Mammary epithelial cell (primary cell): Measurements from ENCODE around the gene PPARA.

Source experiments
- EZH2 ChIP-seq: IDR thresholded peaks from 2 replicates; pipeline ENCODE4 v1.6.1; 2012; ENCODE audit warnings: low read length, inconsistent platforms, borderline replicate concordance
- TF ChIP-seq, protein P1 (sequence below), 2 donors: IDR thresholded peaks in 1 of 2; conservative IDR thresholded peaks in 1 of 2; 2 replicates each; pipeline ENCODE4 v1.5.1; 2011 to 2012; ENCODE audit warnings: inconsistent platforms in 2 of 2, low read length in 2 of 2, mild to moderate bottlenecking in 2 of 2, control low read depth in 1 of 2, low read depth in 1 of 2; ENCODE audit not compliant: insufficient read depth in 1 of 2; ENCODE audit errors: extremely low read depth in 1 of 2

- TF ChIP-seq, protein P1, sequence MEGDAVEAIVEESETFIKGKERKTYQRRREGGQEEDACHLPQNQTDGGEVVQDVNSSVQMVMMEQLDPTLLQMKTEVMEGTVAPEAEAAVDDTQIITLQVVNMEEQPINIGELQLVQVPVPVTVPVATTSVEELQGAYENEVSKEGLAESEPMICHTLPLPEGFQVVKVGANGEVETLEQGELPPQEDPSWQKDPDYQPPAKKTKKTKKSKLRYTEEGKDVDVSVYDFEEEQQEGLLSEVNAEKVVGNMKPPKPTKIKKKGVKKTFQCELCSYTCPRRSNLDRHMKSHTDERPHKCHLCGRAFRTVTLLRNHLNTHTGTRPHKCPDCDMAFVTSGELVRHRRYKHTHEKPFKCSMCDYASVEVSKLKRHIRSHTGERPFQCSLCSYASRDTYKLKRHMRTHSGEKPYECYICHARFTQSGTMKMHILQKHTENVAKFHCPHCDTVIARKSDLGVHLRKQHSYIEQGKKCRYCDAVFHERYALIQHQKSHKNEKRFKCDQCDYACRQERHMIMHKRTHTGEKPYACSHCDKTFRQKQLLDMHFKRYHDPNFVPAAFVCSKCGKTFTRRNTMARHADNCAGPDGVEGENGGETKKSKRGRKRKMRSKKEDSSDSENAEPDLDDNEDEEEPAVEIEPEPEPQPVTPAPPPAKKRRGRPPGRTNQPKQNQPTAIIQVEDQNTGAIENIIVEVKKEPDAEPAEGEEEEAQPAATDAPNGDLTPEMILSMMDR (conservative IDR thresholded peaks at IDR 0.05 in 1 of 2, IDR thresholded peaks at IDR 0.05 in 1 of 2; ENCODE audit: extremely low read depth in 1 of 2, insufficient read depth in 1 of 2, low read depth in 1 of 2, low read length in 2 of 2) = no peak
- TF ChIP-seq EZH2 = no peak
These were observed 30.5 kb upstream of the PPARA start for GRCh38 chr22:46119729-46120419.
